ENCODE results near the gene PGAP3. TPM values are rescaled to one million over a fixed set of nuclear protein-coding genes. Genes with fewer than 3 reads are reported as not detected.

Gene PGAP3
- total and polyA plus RNA-seq, 12 donors: 9.2 to 18.2 (median 13.8) TPM

DNA sequence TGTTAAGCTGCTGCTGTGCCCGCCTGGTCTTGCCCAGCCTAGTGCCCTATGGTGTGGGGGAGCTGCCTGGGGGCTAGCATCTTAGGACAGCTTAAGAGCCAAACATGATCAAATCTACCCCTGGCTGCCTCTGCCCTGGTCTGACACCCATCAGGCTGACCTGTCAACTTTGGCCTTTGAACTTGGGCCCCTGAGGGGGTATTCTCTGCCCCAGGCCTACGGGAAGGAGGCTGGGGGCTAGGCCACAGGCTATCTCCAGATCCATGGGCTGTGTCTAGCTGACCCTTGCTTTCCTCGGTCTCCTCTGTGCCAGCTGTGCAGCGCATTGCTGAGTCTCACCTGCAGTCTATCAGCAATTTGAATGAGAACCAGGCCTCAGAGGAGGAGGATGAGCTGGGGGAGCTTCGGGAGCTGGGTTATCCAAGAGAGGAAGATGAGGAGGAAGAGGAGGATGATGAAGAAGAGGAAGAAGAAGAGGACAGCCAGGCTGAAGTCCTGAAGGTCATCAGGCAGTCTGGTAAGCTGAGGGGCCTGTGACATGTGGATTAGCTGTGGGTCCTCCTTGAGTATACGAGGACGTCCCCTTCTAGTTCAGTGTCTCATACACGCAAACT, 54.2 kb downstream of the PGAP3 start:
- TF ChIP-seq, protein P1, sequence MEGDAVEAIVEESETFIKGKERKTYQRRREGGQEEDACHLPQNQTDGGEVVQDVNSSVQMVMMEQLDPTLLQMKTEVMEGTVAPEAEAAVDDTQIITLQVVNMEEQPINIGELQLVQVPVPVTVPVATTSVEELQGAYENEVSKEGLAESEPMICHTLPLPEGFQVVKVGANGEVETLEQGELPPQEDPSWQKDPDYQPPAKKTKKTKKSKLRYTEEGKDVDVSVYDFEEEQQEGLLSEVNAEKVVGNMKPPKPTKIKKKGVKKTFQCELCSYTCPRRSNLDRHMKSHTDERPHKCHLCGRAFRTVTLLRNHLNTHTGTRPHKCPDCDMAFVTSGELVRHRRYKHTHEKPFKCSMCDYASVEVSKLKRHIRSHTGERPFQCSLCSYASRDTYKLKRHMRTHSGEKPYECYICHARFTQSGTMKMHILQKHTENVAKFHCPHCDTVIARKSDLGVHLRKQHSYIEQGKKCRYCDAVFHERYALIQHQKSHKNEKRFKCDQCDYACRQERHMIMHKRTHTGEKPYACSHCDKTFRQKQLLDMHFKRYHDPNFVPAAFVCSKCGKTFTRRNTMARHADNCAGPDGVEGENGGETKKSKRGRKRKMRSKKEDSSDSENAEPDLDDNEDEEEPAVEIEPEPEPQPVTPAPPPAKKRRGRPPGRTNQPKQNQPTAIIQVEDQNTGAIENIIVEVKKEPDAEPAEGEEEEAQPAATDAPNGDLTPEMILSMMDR (IDR thresholded peaks at IDR 0.05): no peak
- DNase-seq (no peak), ATAC-seq (no peak)
- WGBS, 2 donors: 66 to 80% methylated on average over 8 of the region's 8 CpGs
- Histone ChIP-seq H3K27me3 (peaks cover 0 to 21% (median 3%) of the 10 kb centered on the region in 7 donors), H3K9me3 (no peaks in the 10 kb centered on the region), H3K36me3 (no peaks in the 10 kb centered on the region), H3K4me1 (peaks cover 6 to 43% (median 22%) of the 10 kb centered on the region in 9 donors), H3K4me3 (no peak overlapping the region), H3K27ac (no peak overlapping the region)
- intact Hi-C loops (cut with DNase I): loop anchor here in 3 of 10 donors (5.0 kb wide), 2 partner anchors 39 to 114 kb away; no protein-coding TSS in a partner anchor

DNA sequence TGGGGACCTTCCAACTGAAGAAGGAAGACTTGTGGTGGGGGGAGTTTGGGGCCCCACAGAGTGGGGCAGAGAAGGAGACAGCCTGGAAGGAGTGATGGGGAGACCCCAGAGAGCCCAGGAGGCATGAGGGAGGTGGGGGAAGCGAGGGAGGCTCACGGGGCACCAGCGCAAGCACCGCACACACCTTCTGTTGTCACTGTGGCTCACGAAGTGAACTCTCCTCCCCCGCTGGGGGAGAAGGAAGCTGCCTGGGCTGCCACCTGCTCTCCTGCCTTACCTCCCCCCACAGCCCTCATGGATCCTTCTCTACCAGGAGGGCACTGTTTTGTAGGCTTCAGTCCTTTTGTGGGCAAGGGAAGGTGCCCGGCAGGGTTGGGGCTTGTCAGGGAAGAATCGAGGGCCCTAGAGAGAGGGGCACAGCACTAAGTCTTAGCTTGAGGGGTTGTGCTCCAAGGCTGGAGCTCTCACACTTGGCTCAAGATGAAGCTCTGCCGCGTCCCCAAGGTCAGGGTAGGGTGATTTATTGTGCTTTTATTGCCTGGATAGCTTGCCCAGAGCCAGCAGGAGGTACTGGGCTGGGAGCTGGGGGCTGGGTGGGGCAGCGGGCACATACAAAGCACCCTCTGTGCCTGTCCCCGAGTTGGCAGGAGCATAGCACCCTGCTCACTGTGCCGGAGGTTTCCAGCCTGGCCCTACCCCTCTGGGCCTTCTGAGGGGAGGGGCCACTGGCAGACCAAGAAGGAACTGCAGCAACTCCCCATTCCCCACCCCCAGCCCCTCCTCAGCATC, 55.5 kb downstream of the PGAP3 start:
- Histone ChIP-seq H3K4me1 (peaks cover 6 to 32% (median 12%) of the 10 kb centered on the region in 9 donors), H3K4me3 (no peak overlapping the region), H3K36me3 (no peaks in the 10 kb centered on the region), H3K27ac (no peak overlapping the region), H3K9me3 (no peaks in the 10 kb centered on the region), H3K27me3 (peaks cover under 1 to 34% (median 16%) of the 10 kb centered on the region in 7 donors)
- no peak for ATAC-seq
- intact Hi-C loops (cut with DNase I): loop anchor here in 3 of 10 donors (5.0 kb wide), 2 partner anchors 40 to 115 kb away; no protein-coding TSS in a partner anchor
- 59 to 69% methylated on average over 13 of the region's 13 CpGs for WGBS, 2 donors
- TF ChIP-seq, protein P1 (IDR thresholded peaks at IDR 0.05): no peak
- no peak for DNase-seq

DNA sequence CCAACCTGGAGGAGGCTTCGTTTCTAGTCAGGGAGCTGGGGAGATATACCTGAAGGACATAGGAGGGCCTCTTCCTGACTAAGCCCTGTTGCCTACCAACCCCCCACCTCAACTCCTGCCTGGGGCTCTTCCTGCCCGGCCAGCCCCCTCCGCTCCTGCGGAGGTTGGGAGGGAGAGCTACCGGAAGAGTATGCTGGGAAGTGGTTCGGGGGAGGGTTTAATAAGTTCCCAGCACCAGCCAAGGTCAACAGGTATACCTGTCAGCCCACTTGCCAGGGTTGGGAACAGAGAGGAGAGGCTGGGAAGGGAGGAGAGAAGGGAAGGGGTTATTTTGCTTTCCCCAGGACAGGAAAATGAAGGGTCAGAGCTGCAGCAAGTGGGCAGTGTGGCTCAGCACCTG, 56.5 kb downstream of the PGAP3 start:
- 39 to 42% methylated on average over 6 of the region's 6 CpGs for WGBS, 2 donors
- intact Hi-C loops (cut with DNase I): loop anchor here in 3 of 10 donors (5.0 kb wide), 2 partner anchors 41 to 116 kb away; no protein-coding TSS in a partner anchor
- TF ChIP-seq, protein P1 (IDR thresholded peaks at IDR 0.05): no peak

DNA sequence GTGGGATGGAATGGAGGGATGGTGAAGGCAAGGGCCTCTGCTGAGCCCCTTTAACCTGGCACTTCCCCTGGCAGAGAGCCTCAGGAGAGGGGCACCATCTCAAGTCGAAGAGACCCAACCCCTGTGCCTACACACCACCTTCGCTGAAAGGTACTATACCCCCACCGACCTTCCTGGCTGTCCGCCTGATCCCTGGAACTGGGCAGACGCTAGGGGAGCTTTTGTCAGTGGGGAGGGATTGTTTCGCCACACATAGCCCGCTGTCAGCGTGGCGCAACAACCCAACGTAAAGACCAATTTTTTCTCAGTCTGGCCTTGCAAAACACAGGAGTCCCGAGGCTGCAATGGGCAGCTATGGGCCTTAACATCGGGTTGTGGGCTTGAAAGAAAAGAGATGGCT, 58.0 kb downstream of the PGAP3 start:
- H3K27me3 ChIP-seq: peaks cover 17 to 58% (median 41%) of the 10 kb centered on the region in 7 donors
- DNase-seq (no peak), ATAC-seq (no peak)
- no peaks in the 10 kb centered on the region for H3K36me3 ChIP-seq
- TF ChIP-seq, protein P1 (IDR thresholded peaks at IDR 0.05): no peak
- intact Hi-C loops (cut with DNase I): loop anchor here in 4 of 10 donors (5.0 to 10.0 kb wide), 3 partner anchors 42 to 117 kb away; no protein-coding TSS in a partner anchor
- 78 to 79% methylated on average over 12 of the region's 12 CpGs for WGBS, 2 donors
- H3K4me3 ChIP-seq: no peak overlapping the region
- H3K4me1 ChIP-seq: peaks cover 0 to 23% (median 9%) of the 10 kb centered on the region in 9 donors
- H3K27ac ChIP-seq: no peak overlapping the region
- no peaks in the 10 kb centered on the region for H3K9me3 ChIP-seq

More for the DNA sequence above, 56.5 kb downstream of the PGAP3 start:
- Histone ChIP-seq H3K9me3 (no peaks in the 10 kb centered on the region), H3K27ac (no peak overlapping the region), H3K36me3 (no peaks in the 10 kb centered on the region), H3K27me3 (peaks cover 10 to 43% (median 26%) of the 10 kb centered on the region in 7 donors), H3K4me1 (peaks cover 4 to 37% (median 13%) of the 10 kb centered on the region in 9 donors), H3K4me3 (no peak overlapping the region)
- DNase-seq (no peak), ATAC-seq (no peak)

Measured in heart right ventricle (tissue), 16 donors.